GM18909 (cell line): ENCODE measurements around the gene PTEN.
"Not testable (repeated sequence)": the region's sequence is repeated elsewhere in the genome, so short reads cannot be mapped to it uniquely, and the experiment has no call there.

Experiments
- ATAC-seq: cut with Tn5 transposase; IDR thresholded peaks from one replicate; pipeline ENCODE4 v1.9.1; 2021; ENCODE audit warnings: mild to moderate bottlenecking; ENCODE audit not compliant: unreplicated experiment, poor library complexity

Gene PTEN

GRCh38 chr10:87844837-87845623, 18.4 kb upstream of the PTEN start:
- ATAC-seq: no peak

GRCh38 chr10:87845624-87845998, 17.8 kb upstream of the PTEN start:
- no peak for ATAC-seq

GRCh38 chr10:87846023-87846422, 17.4 kb upstream of the PTEN start:
- ATAC-seq: no peak

GRCh38 chr10:87846711-87847110, 16.7 kb upstream of the PTEN start:
- ATAC-seq: not testable (repeated sequence)

- ATAC-seq: no peak
These were observed 15.9 kb upstream of the PTEN start for GRCh38 chr10:87847550-87847949.

- no peak for ATAC-seq
These were observed 14.4 kb upstream of the PTEN start for GRCh38 chr10:87849001-87849400.

- ATAC-seq: no peak
These were observed 12.7 kb upstream of the PTEN start for GRCh38 chr10:87850742-87851205.

- no peak for ATAC-seq
These were observed 11.3 kb upstream of the PTEN start for GRCh38 chr10:87852089-87852488.

GRCh38 chr10:87855247-87855646, 8.2 kb upstream of the PTEN start:
- ATAC-seq: not testable (repeated sequence)

- not testable (repeated sequence) for ATAC-seq
These were observed 7.8 kb upstream of the PTEN start for GRCh38 chr10:87855665-87856064.

- ATAC-seq: no peak
These were observed 3.1 kb upstream of the PTEN start for GRCh38 chr10:87860156-87860795.

- ATAC-seq: no peak
These were observed 2.5 kb upstream of the PTEN start for GRCh38 chr10:87860816-87861403.

- peak; percentile 7 for ATAC-seq
These were observed 1.9 kb upstream of the PTEN start for GRCh38 chr10:87861566-87861952.

- ATAC-seq: peak; percentile 54
These were observed 1.3 kb upstream of the PTEN start for GRCh38 chr10:87861953-87862678.

- ATAC-seq: peak; percentile 12
These were observed 759 bp upstream of the PTEN start for GRCh38 chr10:87862679-87863052.

- not testable (repeated sequence) for ATAC-seq
These were observed 598 bp downstream of the PTEN start for GRCh38 chr10:87863951-87864495.

GRCh38 chr10:87864496-87865059, 1.2 kb downstream of the PTEN start:
- ATAC-seq: no peak

GRCh38 chr10:87865241-87865881, 1.9 kb downstream of the PTEN start:
- ATAC-seq: no peak

GRCh38 chr10:87866412-87866974, 3.1 kb downstream of the PTEN start:
- ATAC-seq: no peak
